Measurements from ENCODE around the gene TRPC4.

DNA sequence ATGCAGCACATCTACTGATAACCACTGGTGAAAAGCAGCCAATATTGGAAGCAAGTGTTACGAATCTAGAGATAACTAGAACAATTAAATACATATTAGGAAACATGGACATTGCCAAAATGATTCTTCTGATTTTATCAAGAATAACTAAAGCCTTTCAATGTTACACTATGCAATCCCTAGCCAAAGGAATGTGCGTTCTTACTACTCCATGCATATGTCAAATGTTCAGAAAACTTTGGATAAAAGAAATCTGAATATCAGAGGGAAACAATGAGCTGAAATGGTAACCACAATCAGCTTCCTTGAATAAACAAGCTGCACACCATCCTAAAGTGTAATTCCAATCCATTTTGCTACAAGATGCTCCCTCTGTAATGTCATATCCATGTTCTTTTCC, 270.1 kb downstream of the TRPC4 start:
- TF ChIP-seq, protein P1, sequence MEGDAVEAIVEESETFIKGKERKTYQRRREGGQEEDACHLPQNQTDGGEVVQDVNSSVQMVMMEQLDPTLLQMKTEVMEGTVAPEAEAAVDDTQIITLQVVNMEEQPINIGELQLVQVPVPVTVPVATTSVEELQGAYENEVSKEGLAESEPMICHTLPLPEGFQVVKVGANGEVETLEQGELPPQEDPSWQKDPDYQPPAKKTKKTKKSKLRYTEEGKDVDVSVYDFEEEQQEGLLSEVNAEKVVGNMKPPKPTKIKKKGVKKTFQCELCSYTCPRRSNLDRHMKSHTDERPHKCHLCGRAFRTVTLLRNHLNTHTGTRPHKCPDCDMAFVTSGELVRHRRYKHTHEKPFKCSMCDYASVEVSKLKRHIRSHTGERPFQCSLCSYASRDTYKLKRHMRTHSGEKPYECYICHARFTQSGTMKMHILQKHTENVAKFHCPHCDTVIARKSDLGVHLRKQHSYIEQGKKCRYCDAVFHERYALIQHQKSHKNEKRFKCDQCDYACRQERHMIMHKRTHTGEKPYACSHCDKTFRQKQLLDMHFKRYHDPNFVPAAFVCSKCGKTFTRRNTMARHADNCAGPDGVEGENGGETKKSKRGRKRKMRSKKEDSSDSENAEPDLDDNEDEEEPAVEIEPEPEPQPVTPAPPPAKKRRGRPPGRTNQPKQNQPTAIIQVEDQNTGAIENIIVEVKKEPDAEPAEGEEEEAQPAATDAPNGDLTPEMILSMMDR (conservative IDR thresholded peaks at IDR 0.05 in 1 of 2, IDR thresholded peaks at IDR 0.05 in 1 of 2; ENCODE audit: extremely low read depth in 1 of 2, insufficient read depth in 1 of 2, low read depth in 1 of 2, low read length in 2 of 2) = no peak
- TF ChIP-seq EZH2 (IDR thresholded peaks at IDR 0.05; ENCODE audit: borderline replicate concordance, low read length) = no peak
